SIG-M5 treated with dmso at 0.1 percent for 504 hours (cell line): ENCODE results near the gene PTER.
A peak's percentile ranks its signal among the peaks of the same experiment; 100 is the strongest.

Source experiments
- DNase-seq: peaks from one replicate; lab custom pipeline; 2025; ENCODE audit not compliant: unreplicated experiment; lab: John Stamatoyannopoulos, UW

Gene PTER, protein sequence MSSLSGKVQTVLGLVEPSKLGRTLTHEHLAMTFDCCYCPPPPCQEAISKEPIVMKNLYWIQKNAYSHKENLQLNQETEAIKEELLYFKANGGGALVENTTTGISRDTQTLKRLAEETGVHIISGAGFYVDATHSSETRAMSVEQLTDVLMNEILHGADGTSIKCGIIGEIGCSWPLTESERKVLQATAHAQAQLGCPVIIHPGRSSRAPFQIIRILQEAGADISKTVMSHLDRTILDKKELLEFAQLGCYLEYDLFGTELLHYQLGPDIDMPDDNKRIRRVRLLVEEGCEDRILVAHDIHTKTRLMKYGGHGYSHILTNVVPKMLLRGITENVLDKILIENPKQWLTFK

GRCh38 chr10:16436758-16437539 is at the start of gene PTER:
TSS of gene PTER (plus strand) at chr10:16437010. CDS start at chr10:16484385, 47,375 bp downstream.
- peak; percentile 91 for DNase-seq

DNA sequence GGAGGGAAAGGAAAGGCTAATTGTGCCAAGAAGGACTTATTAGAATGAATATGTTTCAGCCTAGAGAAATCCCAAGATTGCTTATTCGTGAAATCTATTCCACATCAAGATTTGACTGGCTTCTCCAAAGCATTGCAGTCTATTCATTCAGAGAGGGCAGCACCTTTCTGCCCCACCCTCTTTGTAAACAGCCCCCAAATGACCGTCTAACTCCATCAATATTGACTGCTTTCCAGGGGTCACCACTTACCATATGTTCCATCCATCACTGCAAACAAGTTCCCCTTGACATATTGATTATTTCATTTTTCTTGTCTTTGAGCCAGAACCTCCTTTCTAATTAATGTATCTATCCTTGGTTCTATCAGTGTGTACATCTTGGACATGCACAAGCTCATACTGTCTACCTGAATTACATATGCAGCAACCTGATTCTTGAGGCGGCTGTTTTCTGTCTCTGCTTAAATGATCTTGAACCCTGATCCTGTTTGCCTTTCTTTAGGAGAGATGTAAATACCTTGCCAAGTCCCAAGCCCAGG is 44.2 kb upstream of the PTER start:
- no peak for DNase-seq

DNA sequence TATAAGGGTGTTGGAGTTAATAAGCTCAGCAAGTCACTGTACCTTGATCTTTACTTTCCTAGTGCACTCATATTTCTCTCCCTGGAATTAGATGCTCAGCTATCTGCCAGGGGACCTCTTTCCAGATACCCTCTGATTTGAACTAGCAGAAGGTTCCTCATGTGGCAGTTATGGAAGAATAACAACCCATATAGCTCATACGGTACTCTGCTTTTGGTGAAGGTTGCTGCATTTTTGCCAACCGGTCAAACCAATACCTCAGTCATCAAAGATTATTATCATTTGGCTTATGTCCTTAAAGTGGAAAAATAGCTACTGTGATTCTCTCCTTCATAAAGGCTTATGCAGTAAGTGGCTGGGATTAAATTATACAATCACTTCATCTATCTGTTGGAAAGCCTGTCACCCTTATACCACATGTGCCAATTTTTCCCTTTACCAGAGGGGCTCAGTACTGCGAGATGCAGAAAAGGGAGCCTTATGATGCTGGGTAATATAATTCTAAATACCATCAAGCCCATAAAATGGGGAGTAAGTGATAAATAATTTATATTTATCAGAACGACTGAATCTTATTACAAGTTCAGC is 43.4 kb upstream of the PTER start:
- no peak for DNase-seq

- DNase-seq, result no peak
Observed at GRCh38 chr10:16401416-16401815, 35.4 kb upstream of the PTER start.

DNA sequence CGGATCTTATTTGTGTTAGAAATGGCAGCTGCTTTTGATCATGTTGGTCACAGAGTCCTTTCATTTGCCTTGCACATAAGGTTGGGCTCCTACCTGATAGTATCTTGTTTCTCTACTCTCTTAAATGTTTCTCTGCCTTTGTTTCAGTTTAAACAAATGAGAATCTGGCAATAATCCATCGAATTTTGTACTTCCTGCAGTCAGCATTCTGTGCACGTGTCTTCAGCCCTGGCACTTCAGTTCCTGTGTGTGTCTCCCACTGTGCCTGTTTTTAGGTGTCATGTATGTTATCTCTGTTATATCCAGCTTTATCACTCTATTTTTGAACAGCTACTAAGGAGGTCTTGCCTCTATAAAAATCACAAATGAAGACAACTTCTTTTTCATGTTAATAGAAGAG is 28.4 kb upstream of the PTER start:
- no peak for DNase-seq

DNA sequence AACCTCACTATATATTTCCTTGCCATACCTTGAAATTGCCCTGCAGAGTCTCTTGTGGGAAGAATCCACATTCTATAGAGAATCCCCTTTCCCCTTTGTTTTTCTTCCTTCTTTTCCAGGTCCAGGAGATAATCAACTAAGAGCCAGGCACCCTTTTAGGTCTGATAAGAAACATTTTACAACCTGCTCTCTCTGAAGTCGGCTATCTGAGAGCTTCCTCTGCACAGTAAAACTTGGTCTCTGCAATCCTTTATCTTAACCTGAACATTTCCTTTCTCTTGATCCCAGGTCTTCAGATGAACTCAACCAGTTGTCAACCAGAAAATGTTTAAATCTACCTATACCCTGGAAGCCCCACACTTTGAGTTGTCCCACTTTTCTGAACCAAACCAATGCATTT is 19.5 kb upstream of the PTER start:
- DNase-seq, result no peak

DNA sequence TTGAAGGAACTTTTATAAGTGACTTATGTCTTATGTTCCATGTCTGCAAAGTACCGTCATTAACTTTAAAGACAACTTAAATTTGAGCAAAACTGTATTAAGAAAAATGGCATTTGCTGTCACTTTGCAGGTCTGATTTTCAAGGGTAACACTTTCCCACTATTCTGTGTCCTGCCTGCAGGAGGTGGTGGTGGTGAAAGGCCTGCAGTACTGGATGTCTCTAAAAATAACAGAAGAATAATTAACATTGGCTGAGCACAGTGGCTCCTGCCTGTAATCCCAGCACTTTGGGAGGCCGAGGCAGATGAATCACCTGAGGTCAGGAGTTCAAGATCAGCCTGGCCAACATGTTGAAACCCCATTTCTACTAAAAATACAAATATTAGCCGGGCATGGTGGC is 13.2 kb upstream of the PTER start:
- DNase-seq, result no peak

GRCh38 chr10:16425449-16425848 is 11.4 kb upstream of the PTER start:
- DNase-seq, result no peak

GRCh38 chr10:16429539-16429938 is 7.3 kb upstream of the PTER start:
- no peak for DNase-seq

DNA sequence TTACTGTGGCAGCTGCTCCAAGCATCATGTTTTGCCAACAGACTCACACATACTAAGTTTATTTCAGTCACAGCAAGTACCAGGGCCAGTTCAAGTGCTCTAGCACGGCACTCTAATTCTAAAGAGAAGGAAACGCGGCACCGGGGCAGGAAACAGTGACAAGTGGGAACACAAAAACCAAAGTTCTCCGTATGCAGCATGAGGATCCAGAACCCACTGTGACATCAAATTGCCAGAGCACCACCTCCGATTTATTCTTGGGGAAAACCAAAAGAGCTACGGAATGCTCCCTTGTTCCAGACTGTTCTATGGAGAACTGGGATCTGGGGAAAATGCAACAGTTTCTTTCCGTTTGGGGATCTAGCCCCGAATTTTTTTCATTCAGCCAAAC is 448 bp upstream of the PTER start:
- no peak for DNase-seq

- no peak for DNase-seq
Observed at GRCh38 chr10:16437540-16437894, 707 bp downstream of the PTER start.

DNA sequence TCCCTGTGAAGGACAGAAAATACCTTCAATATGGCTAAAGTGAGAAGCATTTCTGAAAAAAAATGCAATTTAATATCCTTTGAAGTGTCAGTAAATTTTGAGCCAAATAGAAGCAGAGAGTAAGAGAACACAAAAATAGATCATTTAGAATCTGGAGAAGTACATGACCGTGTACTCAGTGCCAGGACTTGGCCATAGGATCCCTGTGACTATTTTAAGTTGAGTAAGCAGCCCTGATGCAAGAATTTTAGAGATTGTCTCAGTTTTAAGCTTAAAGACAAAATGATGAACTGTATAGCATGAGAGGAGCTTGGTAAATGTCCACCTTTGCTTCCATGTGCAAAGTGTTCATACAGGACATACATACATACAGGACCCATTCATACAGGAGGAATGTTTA is 2.5 kb downstream of the PTER start:
- DNase-seq, result peak; percentile 10

DNA sequence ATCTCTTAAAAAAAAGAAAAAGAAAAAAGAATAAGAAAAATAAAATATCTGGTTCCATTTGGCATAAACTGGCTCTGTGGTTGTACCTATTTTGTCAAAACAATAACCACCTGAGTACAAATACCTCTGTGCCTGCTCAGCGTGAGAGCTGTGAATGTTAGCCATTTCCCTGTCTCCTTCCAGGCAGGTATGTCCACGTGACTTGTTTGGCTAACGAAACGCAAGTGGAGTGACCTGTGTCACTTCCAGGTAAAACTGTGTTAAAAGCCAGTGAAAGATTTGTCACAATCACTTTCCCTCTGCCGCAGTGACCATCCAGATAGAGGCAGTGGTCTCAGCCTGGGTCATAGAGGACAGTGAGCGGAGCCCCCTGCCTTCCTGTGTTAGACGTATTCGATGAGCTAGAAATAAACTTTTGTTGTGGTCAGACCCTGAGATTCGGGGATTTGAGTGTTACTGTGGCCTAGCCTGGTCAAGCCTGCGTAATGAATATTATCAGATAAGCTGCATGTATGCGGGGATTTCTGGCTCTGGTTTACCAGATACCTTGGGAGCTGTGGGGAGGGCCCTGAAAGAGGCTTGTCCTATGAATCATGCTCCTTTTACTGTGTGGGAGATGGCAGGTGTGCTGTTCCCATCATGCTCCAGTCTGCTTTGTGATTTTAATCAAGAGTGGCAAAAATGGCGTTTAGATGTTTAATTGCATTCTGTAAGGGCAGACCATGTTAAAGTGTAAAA is 3.8 kb downstream of the PTER start:
- DNase-seq, result no peak

DNA sequence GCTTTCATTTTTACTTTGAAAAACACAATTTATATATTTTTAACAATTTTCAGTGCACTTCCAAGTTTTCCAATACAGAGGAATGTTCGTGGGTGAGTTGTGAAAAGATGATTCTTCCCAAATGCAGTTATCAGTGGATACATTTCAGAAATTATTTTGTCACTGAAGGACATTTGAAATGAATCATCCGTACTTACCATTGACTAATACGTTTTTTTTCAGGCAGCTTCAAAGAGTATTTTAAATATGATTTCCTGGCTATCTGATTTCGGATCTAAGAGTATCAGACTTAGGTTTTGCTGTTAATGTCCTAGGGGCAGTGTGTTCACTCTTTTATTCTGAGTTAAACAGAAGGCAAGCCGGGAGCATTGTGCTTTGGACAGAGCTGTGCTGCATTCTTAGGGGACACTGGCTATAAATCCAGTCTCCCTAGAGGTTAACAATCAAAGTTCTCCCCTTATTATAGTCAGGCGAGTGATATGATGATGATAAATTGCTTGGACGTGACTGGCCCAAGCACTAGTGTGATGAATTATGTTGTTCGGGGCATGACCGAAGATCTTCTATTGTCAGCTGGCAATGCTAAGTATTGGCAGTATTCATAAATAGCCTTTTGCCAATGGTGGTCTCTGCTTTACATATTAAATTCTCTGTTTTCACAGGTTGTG is 4.5 kb downstream of the PTER start:
- DNase-seq, result no peak

DNA sequence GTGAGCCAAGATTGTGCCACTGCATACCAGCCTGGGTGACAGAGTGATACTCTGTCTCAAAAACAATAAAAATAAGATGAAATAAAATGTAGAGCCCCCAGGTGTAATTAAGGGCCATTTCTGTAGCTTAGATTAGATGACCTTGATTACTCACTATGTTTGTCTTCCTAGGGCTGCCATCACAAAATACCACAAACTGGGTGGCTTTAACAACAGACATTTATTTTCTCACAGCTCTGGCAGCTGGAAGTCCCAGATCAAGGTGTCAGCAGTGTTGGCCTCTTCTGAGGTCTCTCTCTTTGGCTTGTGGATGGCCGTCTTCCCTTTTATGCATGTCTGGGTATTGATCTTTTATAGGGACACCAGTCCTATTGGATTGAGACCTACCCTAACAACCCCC is 6.1 kb downstream of the PTER start:
- DNase-seq, result no peak

- DNase-seq, result no peak
Observed at GRCh38 chr10:16445770-16446469, 9.1 kb downstream of the PTER start.

DNA sequence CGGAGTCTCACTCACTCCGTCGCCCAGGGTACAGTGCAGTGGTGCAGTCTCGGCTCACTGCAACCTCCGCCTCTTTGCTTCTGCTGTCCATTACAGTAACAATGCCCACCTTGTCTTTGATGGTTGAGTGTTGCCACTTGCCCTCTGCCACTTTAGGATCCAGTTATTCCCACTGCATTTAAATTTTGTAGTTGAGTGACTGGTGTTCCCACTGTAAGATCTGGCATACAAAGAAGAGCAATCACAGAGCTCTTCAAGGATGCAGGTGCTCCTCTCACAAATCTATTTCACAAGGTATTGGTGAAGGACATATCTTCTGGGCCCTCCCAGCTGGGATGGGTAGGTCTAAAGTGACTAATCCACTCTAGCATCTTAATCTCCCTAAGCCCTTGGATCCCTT is 12.6 kb downstream of the PTER start:
- DNase-seq, result no peak

GRCh38 chr10:16458166-16458955 is 21.6 kb downstream of the PTER start:
- no peak for DNase-seq

DNA sequence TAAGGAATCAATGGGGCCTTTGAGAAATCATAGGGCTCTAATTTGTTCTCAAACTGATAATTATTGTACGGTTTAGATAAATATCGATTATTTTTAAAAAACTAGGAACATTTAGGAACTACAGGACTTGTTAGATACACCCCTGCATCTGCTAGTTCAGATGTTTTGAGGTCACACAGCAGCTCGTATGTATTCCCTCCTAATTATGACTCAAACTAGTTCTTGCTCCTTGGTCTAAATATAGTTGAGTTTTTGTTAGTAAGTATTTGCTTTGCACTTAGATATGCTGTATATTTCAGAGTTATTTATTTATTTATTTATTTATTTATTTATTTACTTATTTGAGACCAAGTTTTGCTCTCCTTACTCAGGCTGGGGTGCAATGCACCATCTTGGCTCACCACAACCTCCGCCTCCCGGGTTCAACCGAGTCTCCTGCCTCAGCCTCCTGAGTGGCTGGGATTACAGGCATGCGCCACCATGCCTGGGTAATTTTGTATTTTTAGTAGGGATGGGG is 22.7 kb downstream of the PTER start:
- DNase-seq, result no peak
